ENCODE data around the gene ARHGEF5.
"Not testable (repeated sequence)": the region's sequence is repeated elsewhere in the genome, so short reads cannot be mapped to it uniquely, and the experiment has no call there.

ARHGEF5 gene

GRCh38 chr7:144384071-144384470, 28.9 kb downstream of the ARHGEF5 start:
- DNase-seq (ENCODE audit: low read depth): no peak

- no peak for DNase-seq (ENCODE audit: low read depth)
These were observed 29.5 kb downstream of the ARHGEF5 start for GRCh38 chr7:144384555-144385245.

GRCh38 chr7:144386741-144387140, 31.5 kb downstream of the ARHGEF5 start:
- no peak for DNase-seq (ENCODE audit: low read depth)

GRCh38 chr7:144388950-144389349, 33.7 kb downstream of the ARHGEF5 start:
- no peak for DNase-seq (ENCODE audit: low read depth)

- no peak for DNase-seq (ENCODE audit: low read depth)
These were observed 35.3 kb downstream of the ARHGEF5 start for GRCh38 chr7:144390481-144390880.

- no peak for DNase-seq (ENCODE audit: low read depth)
These were observed 35.8 kb downstream of the ARHGEF5 start for GRCh38 chr7:144391014-144391413.

- no peak for DNase-seq (ENCODE audit: low read depth)
These were observed 36.6 kb downstream of the ARHGEF5 start for GRCh38 chr7:144391823-144392255.

GRCh38 chr7:144397086-144397485, 41.9 kb downstream of the ARHGEF5 start:
- DNase-seq (ENCODE audit: low read depth): no peak

GRCh38 chr7:144398291-144398690, 43.1 kb downstream of the ARHGEF5 start:
- DNase-seq (ENCODE audit: low read depth): no peak

GRCh38 chr7:144398911-144399310, 43.7 kb downstream of the ARHGEF5 start:
- DNase-seq (ENCODE audit: low read depth): no peak

- DNase-seq (ENCODE audit: low read depth): no peak
These were observed 44.7 kb downstream of the ARHGEF5 start for GRCh38 chr7:144399946-144400345.

- DNase-seq (ENCODE audit: low read depth): no peak
These were observed 46.3 kb downstream of the ARHGEF5 start for GRCh38 chr7:144401490-144401889.

GRCh38 chr7:144403102-144403501, 47.9 kb downstream of the ARHGEF5 start:
- DNase-seq (ENCODE audit: low read depth): no peak

GRCh38 chr7:144403649-144404061, 48.5 kb downstream of the ARHGEF5 start, which contains the start of gene NOBOX:
Gene NOBOX, minus strand, starts transcription at chr7:144403693.
- DNase-seq (ENCODE audit: low read depth): no peak

- no peak for DNase-seq (ENCODE audit: low read depth)
These were observed 49.7 kb downstream of the ARHGEF5 start for GRCh38 chr7:144404946-144405345.

GRCh38 chr7:144407266-144407931, 52.2 kb downstream of the ARHGEF5 start:
- DNase-seq (ENCODE audit: low read depth): no peak

GRCh38 chr7:144408121-144408520, 52.9 kb downstream of the ARHGEF5 start:
- DNase-seq (ENCODE audit: low read depth): no peak

- DNase-seq (ENCODE audit: low read depth): no peak
These were observed 55.2 kb downstream of the ARHGEF5 start for GRCh38 chr7:144410441-144410840.

- no peak for DNase-seq (ENCODE audit: low read depth)
These were observed 59.6 kb downstream of the ARHGEF5 start for GRCh38 chr7:144414815-144415214.

- no peak for DNase-seq (ENCODE audit: low read depth)
These were observed 60.7 kb downstream of the ARHGEF5 start for GRCh38 chr7:144415858-144416257.

- no peak for DNase-seq (ENCODE audit: low read depth)
These were observed 61.1 kb downstream of the ARHGEF5 start for GRCh38 chr7:144416341-144416740.

- DNase-seq (ENCODE audit: low read depth): not testable (repeated sequence)
These were observed 63.7 kb downstream of the ARHGEF5 start for GRCh38 chr7:144418931-144419330.

- DNase-seq (ENCODE audit: low read depth): not testable (repeated sequence)
These were observed 72.3 kb downstream of the ARHGEF5 start for GRCh38 chr7:144427539-144427938.

GRCh38 chr7:144428431-144428830, 73.2 kb downstream of the ARHGEF5 start:
- no peak for DNase-seq (ENCODE audit: low read depth)

Data from activated gamma-delta T cell treated with anti-CD3 and anti-CD28 coated beads, Interleukin-2, amount 50 U/mL, for 16 hours (primary cell).